Testis (tissue), 3 donors: Measurements from ENCODE around the gene PCGF6. TPM values are rescaled to one million over a fixed set of nuclear protein-coding genes. Genes with fewer than 3 reads are reported as not detected.
"Not testable (repeated sequence)": the region's sequence is repeated elsewhere in the genome, so short reads cannot be mapped to it uniquely, and the experiment has no call there.

ENCODE experiments used
- DNase-seq: peaks from one replicate; pipeline ENCODE4 v3.0.0-alpha.2; 2019
- H3K27ac ChIP-seq, 2 donors: fragments of 200-600 bp; sonication (generic); one replicate each; pipeline ENCODE4 v1.5.1; 2019
- H3K27me3 ChIP-seq: fragments of 200-600 bp; sonication (generic); one replicate; pipeline ENCODE4 v1.5.1; 2019
- H3K36me3 ChIP-seq: fragments of 200-600 bp; sonication (generic); one replicate; pipeline ENCODE4 v1.5.1; 2017; ENCODE audit warnings: low read depth; ENCODE audit errors: missing control alignments
- H3K4me1 ChIP-seq: fragments of 200-600 bp; sonication (generic); one replicate; pipeline ENCODE4 v1.5.1; 2019
- H3K4me3 ChIP-seq, 2 donors: fragments of 200-600 bp; sonication (generic); one replicate each; pipeline ENCODE4 v1.5.1; 2017 to 2019
- H3K9me3 ChIP-seq: fragments of 200-600 bp; sonication (generic); one replicate; pipeline ENCODE4 v1.5.1; 2017
- CTCF ChIP-seq, 3 experiments: fragments of 450-650 bp in 2 of 3; fragments of 200-600 bp in 1 of 3; sonication (generic) in 1 of 3; IDR thresholded peaks; one replicate each; pipeline ENCODE4 v1.5.1; 2016 to 2019; ENCODE audit warnings: antibody characterized with exemption in 3 of 3, mild to moderate bottlenecking in 2 of 3, moderate library complexity in 1 of 3
- POLR2A ChIP-seq: fragments of 450-650 bp; IDR thresholded peaks from one replicate; pipeline ENCODE4 v1.6.1; 2017; ENCODE audit warnings: antibody characterized with exemption, mild to moderate bottlenecking, moderate library complexity
- WGBS, 2 donors: methylation state at CpG; one replicate each; pipeline ENCODE4 v1.1.5; 2018; 5-methylcytosine and 5-hydroxymethylcytosine counted together
- intact Hi-C: fragments of 100-400 bp; cut with DNase I; formaldehyde crosslinking; loops from one replicate; pipeline ENCODE4 v1.15.1; 2023; ENCODE audit warnings: low total_unique reads
- polyA plus RNA-seq: library from polyadenylated mRNA; stranded (reverse); fragments of 350-450 nt; fragmentation: Illumina TruSeq; extraction: RNeasy Lipid Tissue Mini Kit (QIAGEN cat#74804); gene quantifications from one replicate; pipeline ENCODE4 v1.2.3, GENCODE V29; 2014; ENCODE audit warnings: low read depth, low replicate concordance; ENCODE audit not compliant: insufficient read depth
- total RNA-seq, 2 donors: library from RNA; depleted of rRNA; stranded (reverse); fragments of >200 nt; gene quantifications; one replicate each; pipeline ENCODE4 v1.2.3, GENCODE V29; 2016

PCGF6 gene
- total and polyA plus RNA-seq, 3 donors from 2014 or later: 15.7 to 23.2 (median 15.9) TPM

GRCh38 chr10:103265717-103266329 is 85.1 kb downstream of the PCGF6 start:
- Histone ChIP-seq H3K27me3 (no peaks in the 10 kb centered on the region), H3K9me3 (no peaks in the 10 kb centered on the region), H3K4me1 (no peaks in the 10 kb centered on the region), H3K4me3 (no peak overlapping the region), H3K27ac (no peak overlapping the region), H3K36me3 (no peaks in the 10 kb centered on the region)
- intact Hi-C loops: no loop called here
- TF ChIP-seq CTCF (IDR thresholded peaks at IDR 0.05): no peak
- no peak for TF ChIP-seq POLR2A
- 28 to 29% methylated on average over 11 of the region's 11 CpGs for WGBS, 2 donors
- peak; percentile 81 for DNase-seq

- H3K4me1 ChIP-seq: no peaks in the 10 kb centered on the region
- DNase-seq: no peak
- TF ChIP-seq CTCF (IDR thresholded peaks at IDR 0.05) (no peak), POLR2A (no peak)
- H3K4me3 ChIP-seq: no peak overlapping the region
- WGBS, 2 donors: 76 to 82% methylated on average over 3 of the region's 3 CpGs
- no peaks in the 10 kb centered on the region for H3K27me3 ChIP-seq
- no peak overlapping the region for H3K27ac ChIP-seq
- intact Hi-C loops: no loop called here
- no peaks in the 10 kb centered on the region for H3K9me3 ChIP-seq
- no peaks in the 10 kb centered on the region for H3K36me3 ChIP-seq
Observed at GRCh38 chr10:103262229-103262628, 88.7 kb downstream of the PCGF6 start.

- no peak overlapping the region for H3K27ac ChIP-seq
- H3K36me3 ChIP-seq: no peaks in the 10 kb centered on the region
- intact Hi-C loops: no loop called here
- H3K9me3 ChIP-seq: no peaks in the 10 kb centered on the region
- H3K27me3 ChIP-seq: no peaks in the 10 kb centered on the region
- no peak overlapping the region for H3K4me3 ChIP-seq
- H3K4me1 ChIP-seq: no peaks in the 10 kb centered on the region
- no peak for TF ChIP-seq POLR2A
- TF ChIP-seq CTCF (IDR thresholded peaks at IDR 0.05): no peak
- WGBS, 2 donors: 88 to 92% methylated on average over 5 of the region's 5 CpGs
- DNase-seq: no peak
Observed at GRCh38 chr10:103259989-103260388, 91.0 kb downstream of the PCGF6 start.

- H3K27ac ChIP-seq, DNase-seq, H3K4me3 ChIP-seq, intact Hi-C loops, H3K4me1 ChIP-seq, H3K36me3 ChIP-seq, H3K9me3 ChIP-seq, H3K27me3 ChIP-seq: not testable (repeated sequence)
- WGBS, 2 donors: 92 to 97% methylated on average over 4 of the region's 4 CpGs
Observed at GRCh38 chr10:103258928-103259327, 92.0 kb downstream of the PCGF6 start.

GRCh38 chr10:103257812-103258211 is 93.1 kb downstream of the PCGF6 start:
- H3K36me3 ChIP-seq: no peaks in the 10 kb centered on the region
- no peaks in the 10 kb centered on the region for H3K4me1 ChIP-seq
- no peak for DNase-seq
- no peaks in the 10 kb centered on the region for H3K9me3 ChIP-seq
- H3K27ac ChIP-seq: no peak overlapping the region
- intact Hi-C loops: no loop called here
- H3K4me3 ChIP-seq: no peak overlapping the region
- TF ChIP-seq CTCF (IDR thresholded peaks at IDR 0.05) (no peak), POLR2A (no peak)
- H3K27me3 ChIP-seq: no peaks in the 10 kb centered on the region
